ENCODE data around the gene PTGER1.
A peak's percentile ranks its signal among the peaks of the same experiment; 100 is the strongest.

The PTGER1 gene

GRCh38 chr19:14442891-14443631 lies 32.1 kb downstream of the PTGER1 start:
- no peak overlapping the region for H3K4me3 Mint-ChIP-seq

DNA sequence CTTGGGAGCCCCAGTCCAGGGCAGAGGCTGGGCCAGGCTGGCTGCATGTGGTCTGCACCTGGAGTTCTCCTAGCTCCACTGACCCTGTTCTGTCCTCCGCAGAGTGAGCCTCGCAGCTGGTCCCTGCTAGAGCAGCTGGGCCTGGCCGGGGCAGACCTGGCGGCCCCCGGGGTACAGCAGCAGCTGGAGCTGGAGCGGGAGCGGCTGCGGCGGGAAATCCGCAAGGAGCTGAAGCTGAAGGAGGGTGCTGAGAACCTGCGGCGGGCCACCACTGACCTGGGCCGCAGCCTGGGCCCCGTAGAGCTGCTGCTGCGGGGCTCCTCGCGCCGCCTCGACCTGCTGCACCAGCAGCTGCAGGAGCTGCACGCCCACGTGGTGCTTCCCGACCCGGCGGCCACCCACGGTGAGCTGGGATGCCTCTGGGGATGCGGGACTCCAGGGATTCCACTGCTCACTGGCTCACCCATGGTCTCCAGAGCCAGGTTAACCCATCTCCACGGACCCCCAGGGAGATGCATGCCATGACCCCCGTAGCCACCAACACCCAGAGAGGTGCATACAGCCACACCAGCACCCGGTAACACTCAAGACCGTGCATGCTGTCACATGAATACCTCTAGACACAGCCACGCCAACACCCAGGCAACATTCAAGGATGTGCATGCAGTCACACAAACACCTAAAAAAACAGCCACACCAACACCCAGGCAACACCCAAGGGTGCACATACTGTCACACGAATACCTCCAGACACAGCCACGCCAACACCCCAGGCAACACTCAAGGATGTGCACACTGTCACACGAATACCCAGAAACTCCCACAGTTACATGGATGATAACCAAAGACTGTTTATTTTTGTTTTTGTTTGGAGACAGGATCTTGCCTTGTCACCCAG lies 33.9 kb downstream of the PTGER1 start:
- H3K9me3 Mint-ChIP-seq = no peaks in the 10 kb centered on the region
- H3K4me1 Mint-ChIP-seq = peaks cover 59% of the 10 kb centered on the region
- peak overlapping the region; percentile 97 to 99 for H3K4me3 Mint-ChIP-seq
- no peak for ATAC-seq
- H3K27me3 Mint-ChIP-seq = no peaks in the 10 kb centered on the region
- H3K27ac Mint-ChIP-seq = peak overlapping the region in 1 of 2 donors; percentile 52
- DNase-seq = no peak

More at GRCh38 chr19:14442891-14443631, 32.1 kb downstream of the PTGER1 start:
- Mint-ChIP-seq H3K27me3 (no peaks in the 10 kb centered on the region), H3K27ac (peak overlapping the region in 1 of 2 donors; percentile 59), H3K9me3 (no peaks in the 10 kb centered on the region), H3K4me1 (peaks cover 46% of the 10 kb centered on the region)
- ATAC-seq (no peak), DNase-seq (no peak)

DNA sequence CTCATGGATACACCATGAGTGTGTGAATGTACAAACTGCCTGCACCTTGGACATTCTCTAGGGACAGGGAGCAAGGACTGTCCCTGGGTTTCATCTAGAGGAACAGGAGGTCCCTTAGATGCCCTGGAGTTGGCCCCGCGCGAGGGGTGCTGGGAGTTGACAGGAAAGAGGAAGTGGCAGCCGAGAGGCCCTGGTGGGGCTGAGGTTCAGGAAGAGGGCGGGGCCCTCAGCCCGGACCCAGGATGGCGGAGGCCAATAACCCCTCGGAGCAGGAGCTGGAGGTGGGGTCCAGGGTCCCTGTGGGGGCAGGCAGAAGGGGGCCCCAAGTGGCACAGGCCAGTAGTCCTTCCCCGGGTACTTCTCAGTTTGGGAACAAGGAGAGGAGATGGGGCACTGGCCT lies 35.1 kb downstream of the PTGER1 start:
- Mint-ChIP-seq H3K27ac (peak overlapping the region; percentile 97 to 99), H3K4me1 (peaks cover 71% of the 10 kb centered on the region), H3K9me3 (no peaks in the 10 kb centered on the region), H3K27me3 (no peaks in the 10 kb centered on the region), H3K4me3 (peak overlapping the region; percentile 97 to 99)
- peak; percentile 60 to 78 for DNase-seq
- peak; percentile 98 for ATAC-seq

DNA sequence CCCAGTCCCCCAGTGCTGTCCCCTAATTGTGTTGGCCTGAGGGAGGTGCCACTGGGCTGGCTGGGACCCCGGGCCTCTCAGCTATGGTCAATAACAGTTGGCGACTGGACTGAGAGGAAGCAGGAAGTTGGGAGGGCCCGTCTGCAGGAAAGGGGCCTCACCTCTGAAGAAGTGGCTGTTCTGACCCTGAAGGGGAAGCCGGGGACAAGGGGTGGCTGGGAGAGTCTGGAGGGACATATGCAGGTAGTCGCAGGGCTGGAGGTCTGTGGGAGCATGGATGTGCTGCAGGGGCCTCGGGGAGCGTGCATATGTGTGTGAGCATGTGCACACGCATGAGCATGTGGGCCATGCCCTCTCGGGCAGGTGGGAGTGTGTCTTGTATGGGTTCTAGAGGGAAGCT lies 36.1 kb downstream of the PTGER1 start:
- DNase-seq (no peak), ATAC-seq (no peak)
- Mint-ChIP-seq H3K27ac (peak overlapping the region in 1 of 2 donors; percentile 19), H3K4me1 (peaks cover 79% of the 10 kb centered on the region), H3K9me3 (no peaks in the 10 kb centered on the region), H3K27me3 (no peaks in the 10 kb centered on the region), H3K4me3 (peak overlapping the region; percentile 97 to 99)

DNA sequence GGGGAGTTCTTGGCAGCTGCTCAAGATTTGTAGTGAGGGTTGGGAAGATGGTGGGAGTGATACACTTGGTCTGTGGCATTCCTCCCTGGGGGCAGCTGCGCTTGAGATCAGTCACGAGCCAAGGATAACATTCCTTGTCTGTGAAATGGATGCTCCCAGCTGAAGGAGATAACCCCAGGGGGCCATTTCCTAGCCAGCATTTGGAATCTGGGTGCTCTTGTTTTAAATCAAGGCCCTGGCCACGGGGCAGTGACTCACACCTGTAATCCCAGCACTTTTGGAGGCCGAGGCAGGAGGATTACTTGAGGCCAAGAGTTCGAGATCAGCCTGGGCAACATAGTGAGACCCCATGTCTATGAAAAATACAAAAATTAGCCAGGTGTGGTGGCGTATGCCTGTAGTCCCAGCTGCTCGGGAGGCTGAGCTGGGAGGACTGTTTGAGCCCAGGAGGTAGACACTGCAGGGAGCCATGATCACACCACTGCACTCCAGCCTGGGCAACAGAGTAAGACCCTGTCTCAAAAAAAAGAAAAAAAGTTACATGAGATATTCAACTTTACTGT lies 37.5 kb downstream of the PTGER1 start:
- Mint-ChIP-seq H3K4me3 (no peak overlapping the region), H3K27me3 (no peaks in the 10 kb centered on the region), H3K4me1 (peaks cover 78% of the 10 kb centered on the region), H3K9me3 (no peaks in the 10 kb centered on the region), H3K27ac (no peak overlapping the region)
- DNase-seq = no peak
- no peak for ATAC-seq

DNA sequence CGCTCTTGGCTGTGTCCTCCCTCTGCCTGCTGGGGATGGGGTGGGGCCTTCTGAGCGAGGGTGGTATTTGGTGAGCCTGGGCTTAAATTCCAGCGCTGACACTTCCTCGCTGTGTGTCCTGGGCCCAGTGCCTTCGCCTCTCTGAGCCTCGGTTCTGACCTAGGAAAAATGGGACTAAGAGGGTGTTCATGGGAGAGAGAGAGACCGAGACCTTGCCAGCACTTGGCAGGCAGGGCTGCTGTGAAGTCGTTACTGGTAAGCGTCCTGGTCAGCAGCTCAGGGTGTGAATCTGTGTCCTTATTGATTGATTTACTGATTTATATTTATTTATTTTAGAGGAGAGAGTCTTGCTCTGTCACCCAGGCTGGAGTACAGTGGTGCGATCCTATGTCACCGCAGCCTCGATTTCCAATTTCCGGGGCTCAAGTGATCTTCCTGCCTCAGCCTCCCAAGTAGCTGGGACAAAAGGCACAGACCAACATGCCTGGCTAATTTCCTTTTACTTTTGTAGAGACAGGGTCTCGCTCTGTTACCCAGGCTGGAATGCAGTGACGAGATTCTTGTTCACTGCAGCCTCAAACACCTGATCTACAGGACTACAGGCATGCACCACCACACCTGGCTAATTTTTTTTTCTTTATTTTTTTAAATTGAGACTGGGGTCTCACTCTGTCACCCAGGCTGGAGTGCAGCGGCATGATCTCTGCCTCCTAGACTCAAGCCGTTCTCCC lies 39.7 kb downstream of the PTGER1 start:
- no peaks in the 10 kb centered on the region for H3K27me3 Mint-ChIP-seq
- H3K9me3 Mint-ChIP-seq = no peaks in the 10 kb centered on the region
- no peak for ATAC-seq
- DNase-seq = no peak
- H3K4me1 Mint-ChIP-seq = peaks cover 83% of the 10 kb centered on the region
- H3K4me3 Mint-ChIP-seq = peak overlapping the region; percentile 77 to 86
- peak overlapping the region in 1 of 2 donors; percentile 63 for H3K27ac Mint-ChIP-seq

DNA sequence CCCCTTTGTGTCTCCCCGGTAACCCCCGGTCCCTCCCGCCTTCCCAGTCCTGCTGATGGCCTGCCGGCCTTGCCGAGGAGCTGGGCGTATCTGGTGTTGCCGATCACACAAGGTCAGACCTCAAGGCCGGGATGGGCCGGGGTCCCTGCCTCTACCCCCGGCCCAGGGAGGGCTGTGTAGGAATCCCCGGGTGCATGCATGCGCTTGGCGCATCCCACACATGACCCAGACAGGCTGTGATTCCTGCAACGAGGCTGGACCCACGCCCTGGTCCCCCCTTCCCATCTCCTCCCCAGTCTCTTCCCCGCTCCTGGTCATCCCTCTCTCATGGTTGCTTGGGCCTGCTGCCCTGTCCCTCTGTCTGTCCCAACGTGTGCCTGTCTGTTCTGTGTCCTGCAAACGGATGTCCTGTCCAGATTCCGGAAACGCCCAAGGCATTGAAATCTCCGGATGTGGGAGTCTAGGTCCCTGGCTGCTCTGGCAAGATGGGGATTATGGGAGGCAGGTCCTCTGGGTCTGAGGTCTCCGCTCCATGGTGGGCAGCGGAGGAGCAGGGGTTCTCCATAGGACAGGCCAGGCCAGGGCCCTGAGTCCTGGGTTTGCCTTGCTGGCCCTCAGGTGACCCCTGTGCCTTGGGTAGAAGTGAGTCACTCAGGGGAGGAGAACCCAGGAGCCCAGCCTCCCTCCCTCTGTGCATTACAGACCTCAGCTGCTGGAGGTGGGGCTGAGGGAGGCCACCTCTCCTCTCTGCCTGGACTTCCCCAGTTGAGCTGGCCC lies 40.4 kb downstream of the PTGER1 start:
- Mint-ChIP-seq H3K27ac (peak overlapping the region; percentile 44 to 63), H3K4me3 (peak overlapping the region; percentile 77 to 86), H3K4me1 (peaks cover 77% of the 10 kb centered on the region), H3K9me3 (no peaks in the 10 kb centered on the region), H3K27me3 (no peaks in the 10 kb centered on the region)
- ATAC-seq (peak; percentile 83), DNase-seq (peak; percentile 43 to 61)

DNA sequence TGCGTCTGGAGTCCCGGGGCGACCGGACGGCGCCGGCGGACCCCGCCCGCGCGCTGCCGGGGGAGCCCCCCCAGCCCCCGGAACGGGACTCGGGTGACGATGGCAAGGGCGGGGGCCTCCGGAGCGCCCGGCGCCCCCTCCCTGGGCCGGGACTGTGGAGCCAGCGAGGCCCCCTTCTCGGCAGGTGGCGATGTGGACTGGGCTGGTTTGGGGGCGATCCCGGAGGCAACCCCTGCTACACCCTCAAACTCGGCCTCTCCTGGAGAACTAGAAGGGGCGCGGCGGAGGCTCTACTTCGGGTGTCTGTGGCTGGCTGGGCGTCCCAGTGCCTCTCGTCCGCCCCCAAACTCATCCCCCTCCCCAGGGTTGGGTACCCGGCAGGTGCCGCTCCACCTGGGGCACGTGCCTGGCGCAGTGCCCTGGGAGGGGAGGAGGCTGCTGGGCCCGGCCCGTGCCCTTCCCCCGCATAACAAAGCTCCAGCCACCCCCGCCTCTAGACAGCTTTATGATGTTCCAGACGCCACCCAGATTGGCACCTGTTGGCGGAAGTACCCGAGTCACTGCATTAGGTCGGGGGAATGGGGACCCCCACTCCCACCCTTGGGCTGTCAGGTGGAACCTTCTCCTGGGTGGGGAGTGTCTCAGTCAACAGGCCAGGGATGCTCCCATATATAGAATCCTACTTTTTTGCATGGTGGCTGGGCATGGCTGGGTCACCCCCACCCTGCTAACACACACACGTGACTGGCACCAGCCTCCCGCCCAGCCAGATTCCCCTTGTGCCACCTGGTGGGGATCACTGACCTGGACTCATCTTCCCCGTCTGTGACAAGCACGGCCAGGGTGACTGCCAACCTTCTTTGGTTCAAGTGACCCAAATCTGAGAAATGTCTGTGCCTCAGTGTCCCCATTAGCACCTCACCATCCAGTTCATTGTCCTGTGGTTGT lies 41.3 kb downstream of the PTGER1 start:
- Mint-ChIP-seq H3K27ac (peak overlapping the region; percentile 57 to 83), H3K27me3 (no peaks in the 10 kb centered on the region), H3K9me3 (no peaks in the 10 kb centered on the region), H3K4me1 (peaks cover 68% of the 10 kb centered on the region), H3K4me3 (peak overlapping the region; percentile 77 to 86)
- ATAC-seq = peak; percentile 56
- peak; percentile 37 for DNase-seq

DNA sequence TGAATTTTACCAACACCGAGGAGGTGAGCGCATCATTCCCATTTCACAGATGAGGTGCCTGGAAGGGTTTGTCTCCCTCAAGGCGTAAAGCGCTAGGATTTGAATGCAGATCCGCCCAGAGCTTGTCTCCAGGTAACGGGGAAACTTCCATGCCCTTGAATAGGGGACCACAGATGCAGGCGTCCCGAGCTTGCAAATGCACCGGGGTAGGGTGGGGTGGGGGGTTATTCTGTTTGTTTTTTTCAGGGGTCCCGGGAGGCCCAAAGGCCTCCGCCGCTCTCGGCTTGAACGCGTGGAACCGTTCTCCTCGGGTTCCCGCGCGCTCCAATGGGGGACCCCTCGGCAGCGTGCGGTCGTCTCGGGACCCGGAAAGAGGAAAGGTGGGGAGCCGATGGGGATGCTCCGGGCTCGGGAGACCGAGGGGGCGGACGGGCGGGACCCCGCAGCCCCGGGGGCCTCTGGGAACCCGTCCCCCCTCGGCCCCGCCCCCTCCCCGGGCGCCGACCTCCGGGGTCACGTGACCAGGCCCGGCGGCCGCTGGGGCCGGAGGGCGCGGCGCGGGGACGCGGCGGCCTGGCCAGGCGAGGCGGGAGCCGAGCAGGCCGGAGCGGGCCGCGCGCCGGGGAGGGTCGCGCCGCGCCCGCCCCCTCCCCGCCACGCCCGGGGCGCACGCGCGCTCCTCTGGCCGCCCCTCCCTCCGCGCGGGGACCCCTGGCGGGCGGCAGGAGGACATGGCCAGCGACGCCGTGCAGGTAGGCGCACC lies 42.2 kb downstream of the PTGER1 start, which contains the start of gene PKN1:
Gene PKN1 (plus strand): TSS at position 516 of the 763 bp plus-strand sequence. CDS start 216 bp downstream, at position 732.
- Mint-ChIP-seq H3K4me1 (peaks cover 59% of the 10 kb centered on the region), H3K4me3 (peak within 1 kb of the TSS; percentile 86 to 93), H3K27ac (peak within 1 kb of the TSS; percentile 83 to 89), H3K27me3 (no peaks in the 10 kb centered on the region), H3K9me3 (no peaks in the 10 kb centered on the region)
- ATAC-seq (peak; percentile 47), DNase-seq (peak; percentile 63 to 64)

GRCh38 chr19:14430712-14431111 lies 44.4 kb downstream of the PTGER1 start:
- H3K27me3 Mint-ChIP-seq = no peaks in the 10 kb centered on the region
- ATAC-seq (no peak), DNase-seq (no peak)
- H3K4me3 Mint-ChIP-seq = no peak overlapping the region
- H3K4me1 Mint-ChIP-seq = peaks cover 36% of the 10 kb centered on the region
- H3K27ac Mint-ChIP-seq = no peak overlapping the region
- no peaks in the 10 kb centered on the region for H3K9me3 Mint-ChIP-seq

GRCh38 chr19:14428882-14429416 lies 46.2 kb downstream of the PTGER1 start:
- no peak overlapping the region for H3K27ac Mint-ChIP-seq
- H3K4me3 Mint-ChIP-seq = no peak overlapping the region

DNA sequence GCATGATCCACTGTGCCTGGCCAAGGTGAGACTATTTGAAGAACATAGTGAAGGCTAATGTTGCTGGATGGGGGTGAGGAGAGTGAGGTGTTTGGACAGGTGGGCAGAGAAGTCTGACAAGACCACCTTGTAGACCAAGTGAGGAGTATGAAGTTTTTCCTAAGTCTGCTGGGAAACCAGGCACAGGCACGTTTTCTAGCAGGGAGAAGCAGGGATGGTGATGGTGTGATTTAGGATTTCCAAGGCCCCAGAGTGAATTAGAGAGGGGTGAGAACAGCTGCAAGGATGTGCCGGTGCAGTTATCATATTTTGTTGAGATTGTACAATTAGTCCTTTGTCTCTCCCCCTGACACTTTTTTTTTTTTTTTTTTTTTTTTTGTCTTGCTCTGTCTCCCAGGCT lies 47.7 kb downstream of the PTGER1 start:
- Mint-ChIP-seq H3K27me3 (no peaks in the 10 kb centered on the region), H3K4me1 (peaks cover 16% of the 10 kb centered on the region), H3K9me3 (no peaks in the 10 kb centered on the region), H3K4me3 (no peak overlapping the region), H3K27ac (no peak overlapping the region)
- no peak for ATAC-seq
- no peak for DNase-seq

More at GRCh38 chr19:14428882-14429416, 46.2 kb downstream of the PTGER1 start:
- Mint-ChIP-seq H3K27me3 (no peaks in the 10 kb centered on the region), H3K9me3 (no peaks in the 10 kb centered on the region), H3K4me1 (peaks cover 19% of the 10 kb centered on the region)
- no peak for ATAC-seq
- no peak for DNase-seq

GRCh38 chr19:14425696-14426138 lies 49.4 kb downstream of the PTGER1 start:
- no peak overlapping the region for H3K27ac Mint-ChIP-seq
- no peak for ATAC-seq
- no peaks in the 10 kb centered on the region for H3K27me3 Mint-ChIP-seq
- no peaks in the 10 kb centered on the region for H3K9me3 Mint-ChIP-seq
- H3K4me3 Mint-ChIP-seq = no peak overlapping the region
- no peak for DNase-seq
- H3K4me1 Mint-ChIP-seq = peaks cover 4% of the 10 kb centered on the region
